ENCODE measurements around the gene KDM1A. TPM values are rescaled to one million over a fixed set of nuclear protein-coding genes. Genes with fewer than 3 reads are reported as not detected.
A peak's percentile ranks its signal among the peaks of the same experiment; 100 is the strongest.

Gene KDM1A
- total RNA-seq, 1 donor, result 101 TPM

GRCh38 chr1:23103001-23103889 lies 84.0 kb downstream of the KDM1A start:
- Histone ChIP-seq H3K4me3 (ENCODE audit: insufficient read depth, low read length) (no peak overlapping the region), H3K9me3 (ENCODE audit: low read depth, low read length) (no peaks in the 10 kb centered on the region), H3K27me3 (ENCODE audit: insufficient read depth, low read length) (no peaks in the 10 kb centered on the region), H3K27ac (ENCODE audit: low read depth, low read length) (peak overlapping the region; percentile 87), H3K4me1 (ENCODE audit: insufficient read depth, low read length) (peaks cover 49% of the 10 kb centered on the region), H3K4me2 (ENCODE audit: insufficient read depth, low read length) (peak overlapping the region; percentile 65), H3K79me2 (ENCODE audit: insufficient read depth, low read length) (peaks cover 42% of the 10 kb centered on the region), H4K20me1 (ENCODE audit: insufficient read depth, low read length) (peaks cover 25% of the 10 kb centered on the region), H3K36me3 (ENCODE audit: insufficient read depth, low read length) (peaks cover 12% of the 10 kb centered on the region), H2AFZ (ENCODE audit: low read length) (no peak overlapping the region)
- no peak for TF ChIP-seq CTCF (IDR thresholded peaks at IDR 0.05; ENCODE audit: extremely low read depth, low read depth, low read length)
- DNase-seq (ENCODE audit: insufficient read length, low spot score, missing footprints), result peak; percentile 55

- Histone ChIP-seq H3K4me3 (ENCODE audit: insufficient read depth, low read length) (no peak overlapping the region), H3K9me3 (ENCODE audit: low read depth, low read length) (no peaks in the 10 kb centered on the region), H3K4me1 (ENCODE audit: insufficient read depth, low read length) (peaks cover 3% of the 10 kb centered on the region), H3K36me3 (ENCODE audit: insufficient read depth, low read length) (peaks cover 23% of the 10 kb centered on the region), H4K20me1 (ENCODE audit: insufficient read depth, low read length) (peaks cover 14% of the 10 kb centered on the region), H3K27me3 (ENCODE audit: insufficient read depth, low read length) (no peaks in the 10 kb centered on the region), H3K79me2 (ENCODE audit: insufficient read depth, low read length) (peaks cover 83% of the 10 kb centered on the region), H3K27ac (ENCODE audit: low read depth, low read length) (no peak overlapping the region), H3K4me2 (ENCODE audit: insufficient read depth, low read length) (no peak overlapping the region), H2AFZ (ENCODE audit: low read length) (no peak overlapping the region)
- DNase-seq (ENCODE audit: insufficient read length, low spot score, missing footprints), result no peak
- TF ChIP-seq CTCF (IDR thresholded peaks at IDR 0.05; ENCODE audit: extremely low read depth, low read depth, low read length), result no peak
Measured at GRCh38 chr1:23108918-23109533, 89.8 kb downstream of the KDM1A start.

GRCh38 chr1:23110391-23110790 lies 91.1 kb downstream of the KDM1A start:
- no peaks in the 10 kb centered on the region for H3K9me3 ChIP-seq (ENCODE audit: low read depth, low read length)
- H2AFZ ChIP-seq (ENCODE audit: low read length), result no peak overlapping the region
- H3K27me3 ChIP-seq (ENCODE audit: insufficient read depth, low read length), result no peaks in the 10 kb centered on the region
- no peak for DNase-seq (ENCODE audit: insufficient read length, low spot score, missing footprints)
- H3K36me3 ChIP-seq (ENCODE audit: insufficient read depth, low read length), result peaks cover 23% of the 10 kb centered on the region
- H3K4me3 ChIP-seq (ENCODE audit: insufficient read depth, low read length), result no peak overlapping the region
- peaks cover 12% of the 10 kb centered on the region for H3K4me1 ChIP-seq (ENCODE audit: insufficient read depth, low read length)
- no peak for TF ChIP-seq CTCF (IDR thresholded peaks at IDR 0.05; ENCODE audit: extremely low read depth, low read depth, low read length)
- no peak overlapping the region for H3K4me2 ChIP-seq (ENCODE audit: insufficient read depth, low read length)
- peaks cover 14% of the 10 kb centered on the region for H4K20me1 ChIP-seq (ENCODE audit: insufficient read depth, low read length)
- peaks cover 88% of the 10 kb centered on the region for H3K79me2 ChIP-seq (ENCODE audit: insufficient read depth, low read length)
- no peak overlapping the region for H3K27ac ChIP-seq (ENCODE audit: low read depth, low read length)
